HCT116 (cell line): ENCODE data around the gene CHRNB1.

Experiments
- CEBPB ChIP-seq: IDR thresholded peaks from 2 replicates; pipeline ENCODE4 v1.6.1; 2012; ENCODE audit warnings: low read depth
- EZH2 ChIP-seq: fragments of 200-600 bp; sonication (generic); IDR thresholded peaks from 2 replicates; pipeline ENCODE4 v1.6.1; 2017; ENCODE audit warnings: antibody characterized with exemption, mixed run types
- POLR2A ChIP-seq: IDR thresholded peaks from 2 replicates; pipeline ENCODE4 v1.7.0; 2011; ENCODE audit warnings: borderline replicate concordance; ENCODE audit not compliant: insufficient read depth, insufficient read length; ENCODE audit errors: extremely low read depth
- TF ChIP-seq, protein P1 (sequence below), 3 experiments: fragments of 200-600 bp in 1 of 3; sonication (generic) in 1 of 3; IDR thresholded peaks in 2 of 3; conservative IDR thresholded peaks in 1 of 3; 2 replicates each; pipeline ENCODE4 v1.5.1; 2012 to 2017; ENCODE audit warnings: low read depth in 2 of 3, low read length in 2 of 3, antibody characterized with exemption in 1 of 3, borderline replicate concordance in 1 of 3, control low read depth in 1 of 3, mild to moderate bottlenecking in 1 of 3, mixed read lengths in 1 of 3, mixed run types in 1 of 3, moderate library complexity in 1 of 3; ENCODE audit not compliant: insufficient read depth in 1 of 3

GRCh38 chr17:7409716-7410115 is 35.1 kb upstream of the CHRNB1 start:
- no peak for TF ChIP-seq CEBPB
- no peak for TF ChIP-seq EZH2
- TF ChIP-seq, protein P1, sequence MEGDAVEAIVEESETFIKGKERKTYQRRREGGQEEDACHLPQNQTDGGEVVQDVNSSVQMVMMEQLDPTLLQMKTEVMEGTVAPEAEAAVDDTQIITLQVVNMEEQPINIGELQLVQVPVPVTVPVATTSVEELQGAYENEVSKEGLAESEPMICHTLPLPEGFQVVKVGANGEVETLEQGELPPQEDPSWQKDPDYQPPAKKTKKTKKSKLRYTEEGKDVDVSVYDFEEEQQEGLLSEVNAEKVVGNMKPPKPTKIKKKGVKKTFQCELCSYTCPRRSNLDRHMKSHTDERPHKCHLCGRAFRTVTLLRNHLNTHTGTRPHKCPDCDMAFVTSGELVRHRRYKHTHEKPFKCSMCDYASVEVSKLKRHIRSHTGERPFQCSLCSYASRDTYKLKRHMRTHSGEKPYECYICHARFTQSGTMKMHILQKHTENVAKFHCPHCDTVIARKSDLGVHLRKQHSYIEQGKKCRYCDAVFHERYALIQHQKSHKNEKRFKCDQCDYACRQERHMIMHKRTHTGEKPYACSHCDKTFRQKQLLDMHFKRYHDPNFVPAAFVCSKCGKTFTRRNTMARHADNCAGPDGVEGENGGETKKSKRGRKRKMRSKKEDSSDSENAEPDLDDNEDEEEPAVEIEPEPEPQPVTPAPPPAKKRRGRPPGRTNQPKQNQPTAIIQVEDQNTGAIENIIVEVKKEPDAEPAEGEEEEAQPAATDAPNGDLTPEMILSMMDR (IDR thresholded peaks at IDR 0.05 in 2 of 3, conservative IDR thresholded peaks at IDR 0.05 in 1 of 3; ENCODE audit: borderline replicate concordance in 1 of 3, insufficient read depth in 1 of 3, low read depth in 2 of 3, low read length in 2 of 3), result no peak
- no peak for TF ChIP-seq POLR2A
